ENCODE data around the gene ITGA8.

ITGA8 gene

DNA sequence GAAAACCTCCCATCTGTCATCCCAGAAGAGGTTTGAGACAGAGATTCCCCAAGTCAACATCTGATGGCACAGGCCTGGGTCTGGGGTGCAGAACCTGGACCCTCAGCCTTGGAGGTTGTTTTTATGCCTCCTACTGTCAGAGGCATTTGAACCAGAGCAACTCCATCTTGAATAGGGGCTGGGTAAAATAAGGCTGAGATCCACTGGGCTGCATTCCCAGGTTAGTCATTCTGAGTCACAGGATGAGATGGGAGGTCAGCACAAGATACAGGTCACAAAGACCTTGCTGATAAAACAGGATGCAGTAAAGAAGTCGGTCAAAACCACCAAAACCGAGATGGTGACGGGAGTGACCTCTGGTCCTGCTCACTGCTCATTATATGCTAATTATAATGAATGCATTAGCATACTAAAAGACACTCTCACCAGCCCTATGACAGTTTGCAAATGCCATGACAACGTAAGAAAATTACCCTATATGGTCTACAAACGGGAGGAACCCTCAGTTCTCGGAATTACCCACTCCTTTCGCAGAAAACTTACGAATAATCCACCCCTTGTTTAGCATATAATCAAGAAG is 92.0 kb downstream of the ITGA8 start:
- Histone ChIP-seq H3K27ac (peak overlapping the region; percentile 79 to 83), H3K27me3 (no peaks in the 10 kb centered on the region), H3K9me3 (no peaks in the 10 kb centered on the region), H3K4me1 (peaks cover 0 to 68% (median 30%) of the 10 kb centered on the region in 4 donors), H3K36me3 (peaks cover 0 to 8% (median 0%) of the 10 kb centered on the region in 3 donors), H3K4me3 (no peak overlapping the region)
- no peak for DNase-seq
- TF ChIP-seq, protein P1, sequence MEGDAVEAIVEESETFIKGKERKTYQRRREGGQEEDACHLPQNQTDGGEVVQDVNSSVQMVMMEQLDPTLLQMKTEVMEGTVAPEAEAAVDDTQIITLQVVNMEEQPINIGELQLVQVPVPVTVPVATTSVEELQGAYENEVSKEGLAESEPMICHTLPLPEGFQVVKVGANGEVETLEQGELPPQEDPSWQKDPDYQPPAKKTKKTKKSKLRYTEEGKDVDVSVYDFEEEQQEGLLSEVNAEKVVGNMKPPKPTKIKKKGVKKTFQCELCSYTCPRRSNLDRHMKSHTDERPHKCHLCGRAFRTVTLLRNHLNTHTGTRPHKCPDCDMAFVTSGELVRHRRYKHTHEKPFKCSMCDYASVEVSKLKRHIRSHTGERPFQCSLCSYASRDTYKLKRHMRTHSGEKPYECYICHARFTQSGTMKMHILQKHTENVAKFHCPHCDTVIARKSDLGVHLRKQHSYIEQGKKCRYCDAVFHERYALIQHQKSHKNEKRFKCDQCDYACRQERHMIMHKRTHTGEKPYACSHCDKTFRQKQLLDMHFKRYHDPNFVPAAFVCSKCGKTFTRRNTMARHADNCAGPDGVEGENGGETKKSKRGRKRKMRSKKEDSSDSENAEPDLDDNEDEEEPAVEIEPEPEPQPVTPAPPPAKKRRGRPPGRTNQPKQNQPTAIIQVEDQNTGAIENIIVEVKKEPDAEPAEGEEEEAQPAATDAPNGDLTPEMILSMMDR (IDR thresholded peaks at IDR 0.05), result no peak
- intact Hi-C loops (cut with DNase I; ENCODE audit: low total_unique reads), result no loop called here

DNA sequence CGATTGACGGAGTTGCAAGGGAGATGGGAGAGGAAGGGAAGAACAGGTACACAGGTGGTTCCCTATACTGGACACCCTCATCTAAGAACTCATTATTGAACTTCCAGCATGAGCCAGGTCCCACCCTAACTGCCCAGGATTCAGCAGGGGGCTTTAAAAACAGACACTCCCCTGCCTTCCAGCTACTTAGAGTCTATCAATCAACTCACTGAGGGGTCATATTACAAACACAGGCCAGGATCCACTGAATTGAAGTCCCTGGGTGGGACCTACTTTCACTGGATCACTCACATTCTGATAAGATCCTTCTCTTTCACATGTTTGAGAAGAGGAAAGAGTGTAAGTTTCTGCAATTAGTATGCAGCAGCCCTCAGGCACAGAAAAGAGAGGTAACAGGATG is 92.8 kb downstream of the ITGA8 start:
- Histone ChIP-seq H3K27me3 (no peaks in the 10 kb centered on the region), H3K36me3 (peaks cover 0 to 8% (median 0%) of the 10 kb centered on the region in 3 donors), H3K4me3 (no peak overlapping the region), H3K4me1 (peaks cover 0 to 74% (median 32%) of the 10 kb centered on the region in 4 donors), H3K9me3 (no peaks in the 10 kb centered on the region), H3K27ac (peak overlapping the region; percentile 79 to 83)
- DNase-seq, result no peak
- TF ChIP-seq, protein P1 (IDR thresholded peaks at IDR 0.05), result no peak
- intact Hi-C loops (cut with DNase I; ENCODE audit: low total_unique reads), result no loop called here

DNA sequence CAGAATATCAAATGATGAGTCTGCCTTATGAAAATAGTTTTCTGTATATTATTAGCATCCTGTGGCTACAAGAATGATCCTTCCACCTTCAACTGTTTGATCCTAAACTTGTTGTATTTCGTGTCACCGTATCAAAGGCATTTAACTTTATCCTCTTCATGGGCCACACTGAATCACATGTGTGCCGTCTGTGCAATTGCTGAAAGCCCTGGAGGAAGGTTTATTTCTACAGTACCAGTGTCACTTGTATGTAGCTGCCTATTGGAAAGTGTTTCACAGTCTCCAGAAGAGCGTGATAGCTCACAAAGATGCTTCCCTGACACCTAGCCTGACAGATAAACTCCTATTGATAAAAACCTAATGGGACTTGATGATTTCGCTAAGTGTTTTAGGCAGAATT is 94.5 kb downstream of the ITGA8 start:
- no peaks in the 10 kb centered on the region for H3K27me3 ChIP-seq
- no peak for DNase-seq
- H3K9me3 ChIP-seq, result no peaks in the 10 kb centered on the region
- peak overlapping the region; percentile 79 to 83 for H3K27ac ChIP-seq
- peaks cover 8 to 88% (median 38%) of the 10 kb centered on the region in 4 donors for H3K4me1 ChIP-seq
- no peak overlapping the region for H3K4me3 ChIP-seq
- peaks cover 0 to 2% (median 0%) of the 10 kb centered on the region in 3 donors for H3K36me3 ChIP-seq
- intact Hi-C loops (cut with DNase I; ENCODE audit: low total_unique reads), result no loop called here
- TF ChIP-seq, protein P1 (IDR thresholded peaks at IDR 0.05), result no peak

DNA sequence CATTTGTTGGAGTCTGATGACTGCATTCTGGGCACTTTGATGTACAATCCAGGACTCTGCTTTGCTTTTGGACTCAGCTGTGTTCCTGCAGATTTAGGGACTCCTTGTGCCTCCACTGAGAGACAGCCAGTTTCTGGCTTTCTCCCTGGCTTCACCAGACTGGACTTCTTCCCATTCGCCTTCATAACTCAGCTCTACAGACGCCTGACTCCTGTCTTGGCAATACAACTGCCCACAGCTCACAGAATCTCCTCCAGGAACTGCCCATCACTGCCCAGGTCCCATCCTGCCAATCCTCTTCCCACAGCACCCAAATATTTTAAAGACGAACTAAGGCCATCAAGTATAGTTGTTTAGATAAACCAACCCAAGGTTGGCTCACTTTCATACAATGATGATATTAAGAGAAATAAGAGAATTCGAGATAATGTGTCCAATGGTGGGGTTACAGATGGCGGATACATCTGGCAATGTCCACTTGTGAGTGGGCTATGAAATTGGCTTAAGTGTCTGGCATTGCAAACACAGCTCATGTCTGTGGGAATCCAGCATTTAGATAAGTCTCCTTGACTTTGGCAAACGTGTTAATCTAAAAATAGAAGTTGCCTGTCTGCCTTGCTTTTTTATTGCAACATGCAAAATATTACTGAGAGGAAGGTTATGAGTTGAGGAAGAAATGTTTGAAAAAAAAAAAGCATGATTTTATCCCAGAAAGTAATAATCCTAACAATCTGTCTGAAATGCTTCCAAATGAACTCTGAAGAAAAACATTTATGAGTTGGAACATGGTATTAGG is 95.1 kb downstream of the ITGA8 start:
- no peaks in the 10 kb centered on the region for H3K36me3 ChIP-seq
- intact Hi-C loops (cut with DNase I; ENCODE audit: low total_unique reads), result no loop called here
- TF ChIP-seq, protein P1 (IDR thresholded peaks at IDR 0.05), result no peak
- no peaks in the 10 kb centered on the region for H3K27me3 ChIP-seq
- no peak overlapping the region for H3K4me3 ChIP-seq
- H3K27ac ChIP-seq, result peak overlapping the region; percentile 79 to 83
- peak; percentile 40 to 81 for DNase-seq
- no peaks in the 10 kb centered on the region for H3K9me3 ChIP-seq
- H3K4me1 ChIP-seq, result peaks cover 8 to 88% (median 40%) of the 10 kb centered on the region in 4 donors

DNA sequence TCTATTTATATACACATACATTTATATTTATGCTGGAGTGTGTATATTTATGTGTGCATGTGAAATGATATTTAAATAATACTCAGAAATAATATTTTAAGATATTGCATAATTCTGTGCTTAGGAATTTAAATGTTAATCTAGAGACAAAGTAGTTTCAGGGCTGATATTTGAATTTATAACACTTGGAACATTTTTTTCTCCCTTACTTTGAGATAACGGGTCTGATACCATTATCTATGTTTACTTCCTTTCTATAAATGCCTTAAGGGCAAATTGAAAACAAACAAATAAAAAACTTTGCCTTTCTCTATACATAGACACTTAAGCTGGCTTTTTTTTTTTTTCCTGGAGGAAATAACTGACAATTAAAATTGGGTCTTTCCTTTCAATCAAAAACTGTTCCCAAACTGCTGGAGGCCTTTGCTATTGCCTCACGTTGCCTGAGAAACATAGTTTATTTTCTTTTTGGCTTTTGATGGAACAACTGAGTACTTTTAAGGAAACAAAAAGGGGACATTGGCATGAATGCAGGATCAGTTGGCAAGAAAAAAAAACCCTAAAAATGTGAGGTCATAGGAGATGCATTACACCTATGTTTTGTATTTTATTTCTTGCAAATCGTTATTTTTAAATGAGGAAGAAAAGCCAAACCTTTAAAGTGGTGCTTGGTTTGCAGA is 98.7 kb downstream of the ITGA8 start:
- no peaks in the 10 kb centered on the region for H3K36me3 ChIP-seq
- H3K27ac ChIP-seq, result peak overlapping the region; percentile 79 to 83
- intact Hi-C loops (cut with DNase I; ENCODE audit: low total_unique reads), result no loop called here
- H3K9me3 ChIP-seq, result no peaks in the 10 kb centered on the region
- H3K4me1 ChIP-seq, result peaks cover 8 to 95% (median 39%) of the 10 kb centered on the region in 4 donors
- H3K4me3 ChIP-seq, result no peak overlapping the region
- DNase-seq, result no peak
- no peaks in the 10 kb centered on the region for H3K27me3 ChIP-seq
- TF ChIP-seq, protein P1 (IDR thresholded peaks at IDR 0.05), result no peak
